GM19395 (cell line): ENCODE data around the gene CRIM1.

Source experiments
- ATAC-seq: cut with Tn5 transposase; IDR thresholded peaks from one replicate; pipeline ENCODE4 v1.9.1; 2021; ENCODE audit warnings: mild to moderate bottlenecking, moderate library complexity; ENCODE audit not compliant: unreplicated experiment

Gene CRIM1

DNA sequence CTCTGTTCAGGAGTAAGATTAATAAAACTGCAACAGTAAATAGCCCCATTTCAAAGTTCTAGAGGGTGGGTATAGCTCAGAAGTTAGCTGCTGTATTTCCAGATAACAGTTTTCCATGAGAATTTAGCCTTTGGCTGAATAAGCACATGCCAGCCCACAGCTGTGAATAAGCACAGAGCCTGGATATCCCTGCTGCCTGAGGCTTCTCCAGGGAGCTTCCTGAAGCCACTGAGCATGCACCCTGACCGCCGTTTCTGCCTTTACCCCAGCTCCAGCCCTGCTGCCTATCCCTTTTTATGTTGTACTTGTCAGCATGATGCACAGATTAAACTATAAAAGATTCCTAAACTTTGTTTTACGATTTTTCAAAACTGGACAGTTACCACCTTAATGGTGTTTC, 157.1 kb downstream of the CRIM1 start:
- ATAC-seq = no peak

DNA sequence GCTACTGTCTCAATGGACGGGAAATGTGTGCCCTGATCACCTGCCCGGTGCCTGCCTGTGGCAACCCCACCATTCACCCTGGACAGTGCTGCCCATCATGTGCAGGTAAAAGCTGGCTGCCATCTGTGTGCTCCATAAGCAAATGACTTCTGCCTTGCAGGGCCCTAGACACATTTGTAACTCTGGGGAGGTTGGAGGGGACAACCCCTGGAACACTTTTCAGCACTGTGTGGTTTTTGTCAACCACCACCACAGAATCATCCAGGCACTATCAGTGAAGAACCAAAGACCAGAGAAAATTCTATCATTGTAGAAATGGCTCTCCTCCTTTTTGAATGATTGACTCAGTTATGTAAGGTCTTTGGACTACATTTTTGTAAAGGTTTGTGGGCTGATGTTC, 158.1 kb downstream of the CRIM1 start:
- ATAC-seq = no peak

DNA sequence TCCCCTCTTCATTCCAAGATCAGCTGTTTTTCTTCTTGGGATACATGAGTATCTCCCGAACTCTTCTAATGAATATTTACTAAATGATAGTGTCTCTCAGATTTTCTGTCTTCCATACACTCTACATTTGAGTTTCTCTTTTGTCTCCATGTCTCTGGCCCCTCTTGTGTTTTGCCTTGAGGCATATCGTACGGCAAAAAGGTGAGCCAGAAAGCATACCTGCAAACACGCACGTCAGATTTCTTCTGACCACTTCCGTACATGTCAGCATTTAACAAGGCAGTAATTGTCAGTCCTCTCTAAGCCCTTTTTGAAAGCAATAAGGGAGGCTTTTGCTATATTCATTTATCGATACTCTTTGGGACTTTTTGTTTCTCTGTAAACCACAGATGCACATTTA, 160.0 kb downstream of the CRIM1 start:
- ATAC-seq = no peak

- no peak for ATAC-seq
These were observed 160.7 kb downstream of the CRIM1 start for GRCh38 chr2:36516136-36516870.

- no peak for ATAC-seq
These were observed 164.9 kb downstream of the CRIM1 start for GRCh38 chr2:36520431-36520830.

DNA sequence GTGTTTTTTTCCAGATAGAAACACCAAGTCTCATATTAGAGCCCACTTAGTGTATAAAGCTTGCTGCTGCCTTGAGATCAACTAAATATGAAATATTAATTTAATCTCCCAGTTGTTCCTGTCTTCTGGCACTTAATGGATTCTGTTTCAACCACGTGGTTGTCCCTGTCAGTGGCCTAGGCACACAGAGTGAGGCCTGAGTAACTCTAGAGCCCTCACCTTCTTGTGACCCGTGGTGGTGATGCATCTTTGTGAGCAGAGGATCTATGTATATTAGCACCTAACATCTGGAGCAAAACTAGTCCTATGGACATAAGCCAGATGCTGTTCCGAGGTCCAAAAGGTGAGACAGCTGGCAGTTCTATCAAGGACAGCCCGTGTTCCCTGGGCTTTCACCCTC, 167.6 kb downstream of the CRIM1 start:
- no peak for ATAC-seq

- ATAC-seq = no peak
These were observed 169.7 kb downstream of the CRIM1 start for GRCh38 chr2:36525245-36525644.

DNA sequence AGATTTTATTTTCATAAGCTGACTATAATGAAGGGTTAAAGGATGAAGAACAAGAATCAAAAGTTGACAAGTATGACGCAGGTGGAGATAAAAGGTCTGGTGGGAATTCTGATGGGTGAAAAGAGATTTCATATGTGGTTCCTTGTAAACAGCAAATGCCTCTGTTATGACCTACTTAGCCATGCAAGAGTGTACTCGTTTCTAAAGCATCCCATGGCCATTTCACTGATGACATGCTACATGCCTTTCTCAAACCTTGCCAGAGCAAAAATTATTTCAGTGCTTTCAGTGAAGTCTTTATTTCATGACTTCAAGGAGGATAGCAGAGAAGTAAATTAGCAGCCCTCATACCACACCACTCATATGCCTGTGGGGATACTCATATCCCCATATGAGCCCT, 170.6 kb downstream of the CRIM1 start:
- ATAC-seq = no peak

GRCh38 chr2:36528274-36528673, 172.7 kb downstream of the CRIM1 start:
- ATAC-seq = peak; percentile 79

- ATAC-seq = peak; percentile 12
These were observed 173.3 kb downstream of the CRIM1 start for GRCh38 chr2:36528766-36529392.

- peak; percentile 78 for ATAC-seq
These were observed 174.8 kb downstream of the CRIM1 start for GRCh38 chr2:36530178-36530982.

DNA sequence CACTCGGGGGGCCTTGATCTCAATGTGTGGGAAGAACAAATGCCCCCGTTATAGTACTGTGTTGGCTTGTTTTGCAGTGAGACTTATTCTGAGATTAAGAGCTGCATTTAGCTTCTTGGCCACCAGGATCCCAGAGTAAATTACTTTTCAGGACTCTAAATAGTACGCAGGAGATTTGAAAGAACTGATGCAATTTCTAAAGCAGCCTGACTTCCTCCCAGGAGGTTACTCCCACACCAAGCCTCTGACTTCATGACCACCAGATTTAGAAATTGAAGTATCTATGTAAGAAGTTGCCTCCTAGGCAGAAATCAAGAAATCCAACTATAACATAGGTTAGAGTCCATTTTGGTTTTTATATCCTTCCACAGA, 175.4 kb downstream of the CRIM1 start:
- ATAC-seq = peak; percentile 18

DNA sequence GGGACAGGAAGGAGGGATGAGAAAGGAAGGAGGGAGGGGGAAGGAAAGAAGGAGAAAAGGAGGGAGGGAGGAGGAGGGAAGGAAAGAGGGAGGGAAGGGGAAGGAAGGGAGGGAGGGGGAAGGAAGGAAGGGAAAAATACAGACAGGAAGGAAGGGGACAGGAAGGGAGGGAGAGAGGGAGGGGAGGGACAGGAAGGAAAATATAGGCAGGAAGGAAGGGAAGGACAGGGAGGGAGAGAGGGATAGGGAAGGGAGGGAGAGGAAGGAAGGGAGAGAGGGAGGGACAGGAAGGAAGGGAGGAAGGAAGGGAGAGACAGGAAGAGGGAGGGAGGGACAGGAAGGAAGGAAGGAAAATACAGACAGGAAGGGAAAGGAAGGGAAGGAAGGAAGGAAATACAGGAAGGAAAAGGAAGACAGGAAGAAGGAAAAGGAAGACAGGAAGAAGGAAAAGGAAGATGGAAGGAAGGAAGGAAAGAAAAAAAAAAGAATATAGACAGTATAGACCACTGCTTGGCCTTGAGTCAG, 178.8 kb downstream of the CRIM1 start:
- no peak for ATAC-seq

DNA sequence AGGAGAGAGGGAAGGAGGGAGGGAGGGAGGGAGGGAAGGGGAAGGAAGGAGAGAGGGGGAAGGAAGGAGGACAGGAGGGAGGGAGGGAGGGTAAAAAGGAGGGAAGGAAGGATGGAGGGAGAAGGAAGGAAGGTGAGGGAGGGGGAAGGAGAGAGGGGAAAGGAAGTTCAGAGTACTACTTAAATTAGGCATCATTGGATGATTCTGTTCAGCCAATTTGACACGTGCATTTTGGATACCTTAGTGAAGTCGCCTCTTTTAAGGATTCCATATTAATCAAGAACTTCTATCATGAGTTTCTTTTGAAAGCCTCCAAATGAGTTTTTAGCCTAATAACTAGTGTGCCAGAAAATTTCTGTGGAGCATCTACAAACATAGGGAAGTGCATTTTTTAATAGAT, 179.5 kb downstream of the CRIM1 start:
- ATAC-seq = no peak

GRCh38 chr2:36536776-36537175, 181.2 kb downstream of the CRIM1 start:
- ATAC-seq = no peak

- ATAC-seq = no peak
These were observed 182.8 kb downstream of the CRIM1 start for GRCh38 chr2:36538335-36538734.

DNA sequence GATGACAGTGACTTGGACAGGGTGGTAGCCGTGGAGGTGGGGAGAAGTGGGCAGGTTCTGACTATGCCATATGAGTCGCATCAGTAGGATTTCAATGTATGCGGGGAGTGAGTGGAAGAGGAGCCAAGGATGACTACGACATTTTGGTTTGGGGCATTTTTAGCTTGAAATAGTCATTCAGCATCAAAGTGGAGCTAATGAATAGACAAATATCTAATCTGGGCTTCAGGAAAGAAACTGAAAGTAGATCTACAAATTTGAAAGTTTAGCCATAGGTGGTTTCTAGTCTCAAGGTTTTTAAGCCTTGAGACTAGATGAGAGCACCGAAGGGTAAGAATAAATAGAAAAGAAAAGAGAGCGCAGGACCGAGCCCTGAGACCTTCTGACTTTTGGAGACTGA, 184.1 kb downstream of the CRIM1 start:
- ATAC-seq = peak; percentile 92

DNA sequence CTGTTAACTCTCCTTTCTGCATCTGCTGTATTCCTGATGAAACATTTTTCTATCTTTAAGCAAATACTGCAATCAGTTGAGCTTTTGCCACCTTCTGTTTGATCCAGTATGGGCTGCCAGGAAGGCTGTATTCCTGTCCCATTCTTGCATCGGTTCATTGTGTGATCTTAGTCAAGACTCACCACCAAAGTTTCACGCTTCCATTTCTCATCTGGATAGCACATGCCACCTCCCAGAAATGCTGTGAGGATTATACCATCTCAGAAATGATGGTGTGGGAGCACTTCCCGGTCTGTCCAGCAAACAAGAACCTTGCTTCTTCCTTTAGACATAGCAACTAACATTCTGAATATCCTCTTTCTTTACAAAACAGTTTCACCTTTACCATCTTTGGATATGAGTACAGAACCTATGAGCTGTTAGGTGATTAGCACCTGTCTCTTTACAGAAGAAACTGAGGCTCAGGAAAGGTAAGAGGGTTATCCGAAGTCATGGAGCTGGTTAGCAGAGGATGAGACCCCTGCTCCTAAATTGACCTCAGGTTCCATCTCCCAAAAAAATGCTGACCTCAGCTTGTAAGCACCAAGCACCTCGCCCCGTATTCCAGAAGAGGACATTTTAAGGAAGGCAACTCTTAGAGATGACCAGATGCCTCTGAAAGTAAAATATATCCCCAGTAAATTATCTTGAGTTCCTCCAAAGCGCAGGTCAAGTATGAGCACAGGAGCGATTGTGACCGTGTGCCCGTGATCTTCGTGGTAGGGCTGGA, 185.6 kb downstream of the CRIM1 start:
- ATAC-seq = no peak

DNA sequence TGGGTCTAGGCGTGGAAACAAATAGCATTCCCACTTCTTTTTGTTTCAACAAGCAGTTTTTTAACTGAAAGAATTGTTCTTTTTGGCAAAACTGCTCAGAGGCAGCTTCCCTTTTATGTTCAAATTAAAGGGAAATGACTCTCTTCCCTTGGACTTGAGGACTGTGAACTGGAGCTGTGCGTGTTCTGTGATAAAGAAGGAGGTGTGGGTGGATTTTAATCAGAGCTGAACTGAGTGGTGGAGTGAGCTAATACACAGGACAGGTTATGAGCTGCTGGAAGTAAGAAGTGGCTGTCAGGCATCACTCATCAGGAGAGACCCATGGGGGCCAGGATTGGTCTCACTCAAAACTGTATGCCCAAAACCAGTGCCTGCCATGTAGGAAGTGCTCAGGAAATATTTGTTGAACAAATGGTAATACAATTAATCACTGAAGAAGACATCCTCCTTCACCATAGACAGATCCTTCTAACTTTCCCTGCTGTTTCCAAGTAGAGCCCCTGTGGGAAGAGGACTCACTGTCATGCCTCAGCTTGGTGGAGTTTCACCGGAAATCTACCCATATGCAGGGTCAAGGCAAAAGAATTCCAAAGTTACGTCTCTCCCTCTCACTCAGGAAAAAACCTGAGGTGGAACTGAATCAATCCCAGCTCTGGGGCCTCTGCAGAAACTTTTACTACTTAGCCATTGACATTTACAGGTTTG, 186.5 kb downstream of the CRIM1 start:
- ATAC-seq = no peak

- no peak for ATAC-seq
These were observed 189.2 kb downstream of the CRIM1 start for GRCh38 chr2:36544638-36545338.
